ENCODE results near the gene ZNF648.
"Not testable (repeated sequence)": the region's sequence is repeated elsewhere in the genome, so short reads cannot be mapped to it uniquely, and the experiment has no call there.

ZNF648 gene

DNA sequence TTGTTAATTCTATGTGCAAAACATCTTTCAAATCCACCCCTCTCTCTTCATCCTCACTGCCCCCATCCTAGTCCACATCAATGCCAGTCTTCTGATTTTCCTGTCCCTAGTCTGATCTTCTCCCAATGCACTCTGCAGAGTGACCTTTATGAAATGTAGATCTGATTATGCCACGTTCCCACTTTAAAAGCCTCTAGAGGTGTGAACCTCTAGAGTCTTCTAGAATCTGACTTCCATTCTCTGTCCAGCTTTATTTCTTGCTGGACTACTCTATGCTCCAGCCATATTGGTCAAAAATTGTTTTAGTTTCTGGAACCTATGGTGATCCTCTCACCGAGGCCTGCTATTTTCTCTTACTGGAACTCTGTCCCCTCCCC, 32.5 kb downstream of the ZNF648 start:
- TF ChIP-seq, protein P1, sequence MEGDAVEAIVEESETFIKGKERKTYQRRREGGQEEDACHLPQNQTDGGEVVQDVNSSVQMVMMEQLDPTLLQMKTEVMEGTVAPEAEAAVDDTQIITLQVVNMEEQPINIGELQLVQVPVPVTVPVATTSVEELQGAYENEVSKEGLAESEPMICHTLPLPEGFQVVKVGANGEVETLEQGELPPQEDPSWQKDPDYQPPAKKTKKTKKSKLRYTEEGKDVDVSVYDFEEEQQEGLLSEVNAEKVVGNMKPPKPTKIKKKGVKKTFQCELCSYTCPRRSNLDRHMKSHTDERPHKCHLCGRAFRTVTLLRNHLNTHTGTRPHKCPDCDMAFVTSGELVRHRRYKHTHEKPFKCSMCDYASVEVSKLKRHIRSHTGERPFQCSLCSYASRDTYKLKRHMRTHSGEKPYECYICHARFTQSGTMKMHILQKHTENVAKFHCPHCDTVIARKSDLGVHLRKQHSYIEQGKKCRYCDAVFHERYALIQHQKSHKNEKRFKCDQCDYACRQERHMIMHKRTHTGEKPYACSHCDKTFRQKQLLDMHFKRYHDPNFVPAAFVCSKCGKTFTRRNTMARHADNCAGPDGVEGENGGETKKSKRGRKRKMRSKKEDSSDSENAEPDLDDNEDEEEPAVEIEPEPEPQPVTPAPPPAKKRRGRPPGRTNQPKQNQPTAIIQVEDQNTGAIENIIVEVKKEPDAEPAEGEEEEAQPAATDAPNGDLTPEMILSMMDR (IDR thresholded peaks at IDR 0.05) = no peak
- Histone ChIP-seq H3K27ac (peak overlapping the region; percentile 81 to 84), H3K27me3 (no peaks in the 10 kb centered on the region), H3K4me1 (peaks cover 0 to 14% (median 7%) of the 10 kb centered on the region in 4 donors), H3K4me3 (peak overlapping the region; percentile 59 to 68), H3K36me3 (no peaks in the 10 kb centered on the region), H3K9me3 (no peaks in the 10 kb centered on the region)
- no peak for DNase-seq
- intact Hi-C loops (cut with DNase I; ENCODE audit: low total_unique reads) = loop anchor here (5.0 to 10.0 kb wide), 2 partner anchors 366 to 1608 kb away; partner anchors contain the start of genes ARPC5 and GLUL

DNA sequence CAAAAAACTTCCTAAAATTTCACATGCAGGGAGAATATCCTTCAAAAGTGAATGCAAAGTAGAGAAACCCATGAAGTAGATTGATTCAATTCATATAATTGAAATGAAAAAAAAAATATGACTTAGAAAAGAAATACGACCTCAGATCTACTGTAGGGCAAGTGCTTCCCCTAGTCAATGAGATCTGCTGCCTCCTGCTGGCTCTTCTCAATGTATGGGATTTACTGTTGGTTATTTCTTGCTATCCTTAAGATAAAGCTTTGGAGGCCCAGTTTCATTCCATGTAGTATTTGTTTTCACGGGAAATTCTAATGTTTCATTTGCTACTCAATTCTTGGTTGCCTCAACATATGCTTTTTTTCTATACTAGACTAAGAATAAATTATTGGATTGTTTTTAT, 46.2 kb downstream of the ZNF648 start:
- no peak for DNase-seq
- intact Hi-C loops (cut with DNase I; ENCODE audit: low total_unique reads) = no loop called here
- Histone ChIP-seq H3K4me1 (no peaks in the 10 kb centered on the region), H3K9me3 (peaks cover 0 to 2% (median 0%) of the 10 kb centered on the region in 3 donors), H3K27ac (no peak overlapping the region), H3K36me3 (no peaks in the 10 kb centered on the region), H3K4me3 (no peak overlapping the region), H3K27me3 (no peaks in the 10 kb centered on the region)
- TF ChIP-seq, protein P1 (IDR thresholded peaks at IDR 0.05) = no peak

DNA sequence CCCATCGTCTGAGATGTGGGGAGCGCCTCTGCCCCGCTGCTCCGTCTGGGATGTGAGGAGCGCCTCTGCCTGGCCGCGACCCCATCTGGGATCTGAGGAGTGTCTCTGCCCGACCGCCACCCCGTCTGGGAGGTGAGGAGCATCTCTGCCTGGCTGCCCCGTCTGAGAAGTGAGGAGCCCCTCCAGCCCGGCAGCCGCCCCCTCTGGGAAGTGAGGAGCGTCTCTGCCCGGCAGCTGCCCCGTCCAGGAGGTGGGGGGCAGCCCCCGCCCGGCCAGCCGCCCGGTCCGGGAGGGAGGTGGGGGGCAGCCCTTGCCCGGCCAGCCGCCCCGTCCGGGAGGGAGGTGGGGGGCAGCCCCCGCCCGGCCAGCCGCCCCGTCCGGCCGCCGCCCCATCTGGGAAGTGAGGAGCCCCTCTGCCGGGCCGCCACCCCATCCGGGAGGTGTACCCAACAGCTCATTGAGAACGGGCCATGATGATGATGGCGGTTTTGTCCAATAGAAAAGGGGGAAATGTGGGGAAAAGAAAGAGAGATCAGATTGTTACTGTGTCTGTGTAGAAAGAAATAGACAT, 50.6 kb downstream of the ZNF648 start:
- intact Hi-C loops (cut with DNase I; ENCODE audit: low total_unique reads); H3K4me3 ChIP-seq; H3K27ac ChIP-seq; H3K4me1 ChIP-seq; H3K9me3 ChIP-seq; H3K36me3 ChIP-seq; DNase-seq; H3K27me3 ChIP-seq: not testable (repeated sequence)

DNA sequence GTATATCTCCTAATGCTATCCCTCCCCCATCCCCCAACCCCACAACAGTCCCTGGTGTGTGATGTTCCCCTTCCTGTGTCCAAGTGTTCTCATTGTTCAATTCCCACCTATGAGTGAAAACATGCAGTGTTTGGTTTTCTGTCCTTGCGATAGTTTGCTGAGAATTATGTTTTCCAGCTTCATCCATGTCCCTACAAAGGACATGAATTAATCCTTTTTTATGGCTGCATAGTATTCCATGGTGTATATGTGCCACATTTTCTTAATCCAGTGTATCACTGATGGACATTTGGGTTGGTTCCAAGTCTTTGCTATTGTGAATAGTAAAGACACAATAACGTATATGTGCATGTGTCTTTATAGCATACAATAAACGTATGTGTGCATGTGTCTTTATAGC, 56.1 kb downstream of the ZNF648 start:
- peaks cover 0 to 11% (median 5%) of the 10 kb centered on the region in 4 donors for H3K4me1 ChIP-seq
- DNase-seq; intact Hi-C loops (cut with DNase I; ENCODE audit: low total_unique reads); H3K4me3 ChIP-seq; H3K27me3 ChIP-seq; H3K9me3 ChIP-seq; H3K36me3 ChIP-seq; H3K27ac ChIP-seq: not testable (repeated sequence)

DNA sequence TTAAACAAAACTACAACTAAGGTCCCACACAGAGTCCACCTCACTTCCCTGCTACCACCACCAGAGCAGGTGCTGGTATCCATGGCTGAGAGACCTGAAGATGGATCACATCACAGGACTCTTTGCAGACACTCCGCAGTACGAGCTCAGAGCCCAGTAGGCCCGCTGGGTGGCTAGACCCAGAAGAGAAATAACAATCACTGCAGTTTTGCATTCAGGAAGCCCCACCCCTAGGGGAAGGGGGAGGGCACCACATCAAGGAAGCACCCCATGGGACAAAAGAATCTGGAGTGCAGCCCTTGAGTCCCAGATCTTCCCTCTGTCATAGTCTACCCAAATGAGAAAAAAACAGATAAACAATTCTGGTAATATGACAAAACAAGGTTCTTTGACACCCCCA, 56.9 kb downstream of the ZNF648 start:
- TF ChIP-seq, protein P1 (IDR thresholded peaks at IDR 0.05) = no peak
- no peaks in the 10 kb centered on the region for H3K36me3 ChIP-seq
- no peaks in the 10 kb centered on the region for H3K9me3 ChIP-seq
- no peak overlapping the region for H3K27ac ChIP-seq
- no peaks in the 10 kb centered on the region for H3K27me3 ChIP-seq
- intact Hi-C loops (cut with DNase I; ENCODE audit: low total_unique reads) = no loop called here
- no peak overlapping the region for H3K4me3 ChIP-seq
- peaks cover 0 to 11% (median 5%) of the 10 kb centered on the region in 4 donors for H3K4me1 ChIP-seq
- no peak for DNase-seq

Data from tibial artery (tissue), 4 donors.